RWPE2 (cell line): ENCODE results near the gene FOXN3.
A peak's percentile ranks its signal among the peaks of the same experiment; 100 is the strongest.
"Not testable (repeated sequence)": the region's sequence is repeated elsewhere in the genome, so short reads cannot be mapped to it uniquely, and the experiment has no call there.

Experiments used
- ATAC-seq: fragments of 200-7000 bp; cut with Tn5 transposase; 3 replicates; pipeline ENCODE4 v1.9.1; 2021; ENCODE audit warnings: low read depth
- DNase-seq: peaks from one replicate; pipeline ENCODE4 v3.0.0-alpha.2; 2020; ENCODE audit warnings: low spot score
- H3K27ac ChIP-seq: fragments of 450-650 bp; 2 replicates; pipeline ENCODE4 v1.5.1; 2017; ENCODE audit warnings: mild to moderate bottlenecking; ENCODE audit not compliant: poor library complexity, severe bottlenecking
- H3K27me3 ChIP-seq: fragments of 250-450 bp; sonication (Bioruptor Pico); 2 replicates; pipeline ENCODE4 v1.5.1; 2021; ENCODE audit warnings: mild to moderate bottlenecking, moderate library complexity; ENCODE audit not compliant: insufficient read depth, poor library complexity, severe bottlenecking
- H3K36me3 ChIP-seq: fragments of 250-450 bp; sonication (Bioruptor Pico); 2 replicates; pipeline ENCODE4 v1.5.1; 2020; ENCODE audit warnings: low read depth, mild to moderate bottlenecking, moderate library complexity
- H3K4me1 ChIP-seq: fragments of 250-450 bp; sonication (Bioruptor Pico); 2 replicates; pipeline ENCODE4 v1.5.1; 2021; ENCODE audit warnings: mild to moderate bottlenecking, moderate library complexity; ENCODE audit not compliant: insufficient read depth, poor library complexity, severe bottlenecking
- H3K4me3 ChIP-seq: fragments of 250-450 bp; sonication (Bioruptor Pico); 2 replicates; pipeline ENCODE4 v1.5.1; 2021; ENCODE audit warnings: mild to moderate bottlenecking, moderate library complexity; ENCODE audit not compliant: severe bottlenecking
- H3K9me3 ChIP-seq: fragments of 250-450 bp; sonication (Bioruptor Pico); 2 replicates; pipeline ENCODE4 v1.5.1; 2021; ENCODE audit warnings: mild to moderate bottlenecking, moderate library complexity; ENCODE audit not compliant: severe bottlenecking
- CTCF ChIP-seq: fragments of 450-650 bp; IDR thresholded peaks from one replicate; pipeline ENCODE4 v1.5.1; 2017; ENCODE audit warnings: mild to moderate bottlenecking, moderate library complexity; ENCODE audit not compliant: poor library complexity, severe bottlenecking

The FOXN3 gene

GRCh38 chr14:89254166-89254909 is 162.7 kb downstream of the FOXN3 start:
- DNase-seq (no peak), ATAC-seq (no peak)
- H3K36me3 ChIP-seq, result no peaks in the 10 kb centered on the region
- TF ChIP-seq CTCF, result no peak
- no peaks in the 10 kb centered on the region for H3K9me3 ChIP-seq
- no peak overlapping the region for H3K27ac ChIP-seq
- H3K4me3 ChIP-seq, result no peak overlapping the region
- no peaks in the 10 kb centered on the region for H3K27me3 ChIP-seq
- peaks cover 10% of the 10 kb centered on the region for H3K4me1 ChIP-seq

- no peak for DNase-seq
- H3K27me3 ChIP-seq, result no peaks in the 10 kb centered on the region
- no peaks in the 10 kb centered on the region for H3K36me3 ChIP-seq
- H3K9me3 ChIP-seq, result no peaks in the 10 kb centered on the region
- H3K4me1 ChIP-seq, result peaks cover 22% of the 10 kb centered on the region
- H3K27ac ChIP-seq, result no peak overlapping the region
- no peak for ATAC-seq
- peak; percentile 16 for TF ChIP-seq CTCF
- H3K4me3 ChIP-seq, result no peak overlapping the region
These were observed 164.0 kb downstream of the FOXN3 start for GRCh38 chr14:89252887-89253532.

GRCh38 chr14:89251061-89251460 is 166.0 kb downstream of the FOXN3 start:
- DNase-seq, result no peak
- Histone ChIP-seq H3K27ac (peak overlapping the region; percentile 91), H3K9me3 (no peaks in the 10 kb centered on the region), H3K27me3 (no peaks in the 10 kb centered on the region), H3K4me1 (peaks cover 27% of the 10 kb centered on the region), H3K4me3 (no peak overlapping the region), H3K36me3 (no peaks in the 10 kb centered on the region)
- no peak for TF ChIP-seq CTCF
- ATAC-seq, result no peak

- Histone ChIP-seq H3K4me1 (peaks cover 31% of the 10 kb centered on the region), H3K27ac (peak overlapping the region; percentile 91)
- not testable (repeated sequence) for ATAC-seq, H3K4me3 ChIP-seq, DNase-seq, H3K9me3 ChIP-seq, H3K36me3 ChIP-seq, H3K27me3 ChIP-seq
These were observed 166.4 kb downstream of the FOXN3 start for GRCh38 chr14:89250655-89250975.

- Histone ChIP-seq H3K4me3 (no peak overlapping the region), H3K4me1 (peaks cover 34% of the 10 kb centered on the region), H3K27ac (peak overlapping the region; percentile 91), H3K36me3 (no peaks in the 10 kb centered on the region), H3K9me3 (no peaks in the 10 kb centered on the region), H3K27me3 (no peaks in the 10 kb centered on the region)
- DNase-seq, result no peak
- ATAC-seq, result no peak
- TF ChIP-seq CTCF, result no peak
These were observed 166.9 kb downstream of the FOXN3 start for GRCh38 chr14:89249972-89250654.
